ENCODE data around the gene ITGBL1.

DNA sequence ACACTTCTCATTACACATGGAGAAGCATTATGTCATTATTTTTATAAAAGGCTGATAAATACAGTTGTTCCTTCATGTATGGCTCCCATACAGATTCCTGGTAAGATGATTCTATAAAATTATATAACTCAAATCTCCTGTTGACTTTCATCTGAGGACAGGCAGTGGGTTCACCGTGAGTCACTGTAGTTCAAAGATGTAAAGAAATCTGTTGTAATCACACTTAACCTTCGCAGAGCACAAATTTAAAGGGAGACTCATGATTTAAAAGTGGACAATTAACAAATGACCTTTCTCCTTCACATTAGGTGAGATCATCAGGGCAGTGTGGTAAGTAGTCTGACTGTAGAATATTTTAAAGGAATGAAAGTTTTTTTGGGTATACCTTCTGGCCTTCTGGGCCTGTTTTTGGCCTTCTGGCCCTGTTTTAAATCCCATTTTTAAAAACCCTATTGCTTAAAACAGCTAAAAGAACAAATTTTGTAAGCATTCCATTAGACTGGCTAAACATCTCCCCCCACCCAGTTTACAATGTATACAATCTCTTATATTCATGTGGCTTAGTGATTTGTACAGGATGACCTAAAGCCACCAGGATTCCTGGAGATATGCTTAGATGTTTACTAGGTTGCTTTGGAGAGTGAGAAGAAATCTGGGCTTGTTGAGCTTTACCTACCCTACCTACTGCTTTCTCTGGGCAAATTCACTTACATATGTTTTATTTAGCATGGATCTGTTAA lies 171.2 kb downstream of the ITGBL1 start:
- TF ChIP-seq CTCF (IDR thresholded peaks at IDR 0.05; ENCODE audit: borderline replicate concordance, extremely low read depth, low read length, poor library complexity, severe bottlenecking) (no peak), EZH2 (IDR thresholded peaks at IDR 0.05; ENCODE audit: borderline replicate concordance, low read depth, low read length, severe bottlenecking) (no peak)
